Astrocyte of the cerebellum (primary cell): ENCODE measurements around the gene TMEM79.
"Not testable (repeated sequence)": the region's sequence is repeated elsewhere in the genome, so short reads cannot be mapped to it uniquely, and the experiment has no call there.

ENCODE experiments used
- DNase-seq: peaks from one replicate; pipeline ENCODE4 v3.0.0-alpha.2; 2011; ENCODE audit warnings: low read depth
- H3K4me3 ChIP-seq: 2 replicates; pipeline ENCODE4 v1.5.1; 2011; ENCODE audit warnings: mild to moderate bottlenecking, low read depth, low read length, moderate library complexity
- CTCF ChIP-seq: IDR thresholded peaks from 2 replicates; pipeline ENCODE4 v1.5.1; 2012; ENCODE audit warnings: low read length, low read depth, moderate library complexity, mild to moderate bottlenecking; ENCODE audit errors: missing control alignments
- in situ Hi-C: cut with HindIII; loops from 2 replicates; pipeline ENCODE4 v1.10.0; 2017; ENCODE audit warnings: low sequenced_read_pairs

Gene TMEM79

DNA sequence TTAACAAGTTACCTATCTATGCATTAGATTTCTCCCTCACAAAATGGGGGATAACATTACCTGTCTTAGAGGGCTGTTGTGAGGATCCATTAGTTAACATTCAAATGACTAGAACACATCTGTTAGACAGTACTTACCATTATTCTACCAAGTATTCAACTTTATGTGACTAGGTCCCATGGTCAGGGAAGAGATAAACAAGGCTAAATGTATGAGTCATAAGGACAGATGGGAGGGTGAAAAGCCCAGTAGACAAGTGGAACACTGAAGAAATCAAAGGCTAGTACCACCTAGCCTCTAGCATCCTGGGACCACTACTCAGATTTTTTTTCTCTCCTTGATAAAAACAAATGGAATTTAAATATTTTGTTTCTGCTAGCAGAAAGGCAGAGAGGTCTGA is 24.0 kb downstream of the TMEM79 start:
- no peak overlapping the region for H3K4me3 ChIP-seq
- in situ Hi-C loops = no loop called here
- no peak for TF ChIP-seq CTCF
- DNase-seq = no peak

GRCh38 chr1:156310962-156311361 is 26.8 kb downstream of the TMEM79 start:
- no peak for TF ChIP-seq CTCF
- no peak overlapping the region for H3K4me3 ChIP-seq
- DNase-seq = no peak
- in situ Hi-C loops = loop anchor here (5.0 kb wide), 1 partner anchor 49 kb away; no protein-coding TSS in a partner anchor

DNA sequence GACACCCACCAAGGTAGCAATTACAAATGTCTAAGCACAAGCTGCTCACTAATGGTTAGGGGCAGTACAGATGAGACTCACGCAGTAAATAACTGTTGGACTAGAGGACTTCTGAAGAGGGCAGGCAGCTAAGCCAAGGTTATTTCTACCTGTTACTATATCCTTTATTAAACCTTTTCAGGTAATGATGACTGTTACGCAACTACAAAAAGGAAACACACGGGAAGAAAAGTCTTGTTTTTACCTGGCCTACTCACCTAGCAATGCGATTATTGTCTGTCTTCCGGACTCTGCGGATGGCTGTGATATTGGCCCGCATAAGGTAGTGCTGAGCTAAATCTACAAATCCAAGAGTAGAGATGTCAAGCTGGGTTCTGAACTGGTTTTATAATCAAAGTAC is 32.8 kb downstream of the TMEM79 start:
- in situ Hi-C loops = no loop called here
- no peak overlapping the region for H3K4me3 ChIP-seq
- DNase-seq = no peak
- TF ChIP-seq CTCF = no peak

- in situ Hi-C loops = no loop called here
- peak; percentile 23 for DNase-seq
- peak; percentile 62 for TF ChIP-seq CTCF
- no peak overlapping the region for H3K4me3 ChIP-seq
Observed at GRCh38 chr1:156319664-156320063, 35.5 kb downstream of the TMEM79 start.

DNA sequence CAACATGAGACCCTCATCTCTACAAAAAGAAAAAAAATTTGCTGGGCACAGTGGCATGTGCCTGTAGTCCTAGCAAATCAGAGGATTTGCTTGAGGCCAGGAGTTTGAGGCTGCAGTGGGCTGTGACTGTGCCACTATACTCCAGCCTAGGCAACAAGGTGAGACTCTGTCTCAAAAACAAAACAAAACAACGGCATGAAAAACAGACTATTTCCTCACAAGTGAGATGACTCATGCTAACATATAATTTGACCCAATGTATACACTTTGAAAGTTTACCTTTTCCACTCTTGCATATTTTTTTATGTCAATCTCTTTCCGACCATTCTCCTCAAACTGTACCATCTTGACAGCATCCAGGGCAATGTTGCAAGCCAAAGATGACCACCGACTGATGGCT is 36.4 kb downstream of the TMEM79 start:
- no peak for TF ChIP-seq CTCF
- no peak for DNase-seq
- H3K4me3 ChIP-seq = no peak overlapping the region
- in situ Hi-C loops = no loop called here

DNA sequence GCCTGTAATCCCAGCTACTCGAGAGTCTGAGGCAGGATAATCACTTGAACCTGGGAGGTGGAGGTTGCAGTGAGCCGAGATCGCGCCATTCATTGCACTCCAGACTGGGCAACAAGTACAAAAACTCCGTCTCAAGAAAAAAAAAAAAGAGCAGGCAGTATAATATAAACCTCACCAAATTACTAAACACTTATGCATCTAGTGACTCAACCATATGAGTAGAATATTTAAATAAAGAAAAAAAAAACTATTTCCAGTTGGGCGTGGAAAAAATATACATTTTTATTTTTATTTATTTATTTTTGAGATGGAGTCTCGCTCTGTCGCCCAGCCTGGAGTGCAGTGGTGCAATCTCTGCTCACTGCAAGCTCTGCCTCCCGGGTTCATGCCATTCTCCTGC is 39.1 kb downstream of the TMEM79 start:
- DNase-seq, in situ Hi-C loops, H3K4me3 ChIP-seq: not testable (repeated sequence)

DNA sequence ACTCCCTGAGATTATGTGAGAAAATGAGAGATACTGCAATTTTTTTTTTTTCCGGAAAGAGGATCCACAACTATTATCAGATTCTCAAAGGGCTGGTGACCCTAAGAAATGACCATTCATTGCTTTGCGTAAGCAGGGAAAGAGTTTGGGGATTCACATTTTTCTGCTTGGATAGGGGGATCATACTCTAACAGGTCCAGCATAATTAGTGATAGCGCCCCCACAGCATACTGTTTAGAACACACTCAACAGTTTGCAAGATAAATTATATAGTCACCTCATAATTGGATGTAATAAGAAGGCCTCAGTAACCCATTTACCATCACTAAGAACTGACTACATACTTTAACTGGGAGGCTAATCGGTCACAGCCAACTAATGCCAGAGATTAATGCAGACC is 52.1 kb downstream of the TMEM79 start:
- DNase-seq = no peak
- peak overlapping the region; percentile 96 for H3K4me3 ChIP-seq
- peak; percentile 22 for TF ChIP-seq CTCF
- in situ Hi-C loops = no loop called here
